Panc1 (cell line): ENCODE measurements around the gene FEZF2. TPM values are rescaled to one million over a fixed set of nuclear protein-coding genes. Genes with fewer than 3 reads are reported as not detected.

Source experiments
- ATAC-seq: fragments of 200-7000 bp; cut with Tn5 transposase; 2 replicates; pipeline ENCODE4 v1.9.1; 2020; ENCODE audit warnings: mild to moderate bottlenecking, moderate library complexity
- BruUV-seq: library from RNA; stranded (reverse); fragments of 400-500 nt; replicated peaks from 2 replicates; lab custom pipeline; 2021; lab: Mats Ljungman, UMichigan
- CTCF ChIA-PET: fragments of 300-600 bp; sonication (Branson Sonifier 250); formaldehyde crosslinking; loops from one replicate; lab custom pipeline; 2022; ENCODE audit warnings: antibody characterized with exemption; lab: Charles Lee
- POLR2A ChIA-PET: fragments of 300-600 bp; sonication (Branson Sonifier 250); formaldehyde crosslinking; loops from one replicate; lab custom pipeline; 2022; ENCODE audit warnings: antibody characterized with exemption; lab: Charles Lee
- DNase-seq: peaks from one replicate; pipeline ENCODE4 v3.0.0-alpha.2; 2010; ENCODE audit warnings: low read depth, low spot score
- H3K27ac ChIP-seq: 2 replicates; pipeline ENCODE4 v1.5.1; 2011; ENCODE audit warnings: mild to moderate bottlenecking, low read length, inconsistent platforms
- H3K27me3 ChIP-seq: fragments of 200-500 bp; sonication (Bioruptor generic); 2 replicates; pipeline ENCODE4 v1.6.0; 2014; ENCODE audit warnings: low read length, inconsistent platforms; ENCODE audit not compliant: control insufficient read depth, insufficient read depth
- H3K36me3 ChIP-seq: fragments of 200-500 bp; sonication (Bioruptor generic); 2 replicates; pipeline ENCODE4 v1.5.1; 2014; ENCODE audit warnings: inconsistent platforms, mild to moderate bottlenecking, low read length, moderate library complexity; ENCODE audit not compliant: control insufficient read depth, insufficient read depth
- H3K4me1 ChIP-seq: 2 replicates; pipeline ENCODE4 v1.5.1; 2011; ENCODE audit warnings: inconsistent platforms, mild to moderate bottlenecking, low read length, moderate library complexity; ENCODE audit not compliant: control insufficient read depth, insufficient read depth
- H3K4me3 ChIP-seq, 2 experiments: 2 replicates each; pipeline ENCODE4 v1.5.1; 2011 to 2012; ENCODE audit warnings: low read depth in 2 of 2, low read length in 2 of 2, mild to moderate bottlenecking in 2 of 2, inconsistent platforms in 1 of 2, moderate library complexity in 1 of 2
- H3K9me3 ChIP-seq: fragments of 200-500 bp; sonication (Bioruptor generic); 2 replicates; pipeline ENCODE4 v1.5.1; 2014; ENCODE audit warnings: low read depth, mild to moderate bottlenecking, inconsistent platforms, low read length, moderate library complexity; ENCODE audit not compliant: control insufficient read depth, insufficient read depth
- CTCF ChIP-seq: fragments of 450-650 bp; IDR thresholded peaks from 2 replicates; pipeline ENCODE4 v1.5.1; 2017; ENCODE audit warnings: mild to moderate bottlenecking
- POLR2AphosphoS5 ChIP-seq: IDR thresholded peaks from 2 replicates; pipeline ENCODE4 v1.6.1; 2012; ENCODE audit warnings: mild to moderate bottlenecking, low read depth, low read length, moderate library complexity
- REST ChIP-seq, 2 experiments: IDR thresholded peaks; 2 replicates each; pipeline ENCODE4 v1.6.1; 2011 to 2012; ENCODE audit warnings: low read depth in 2 of 2, control low read depth in 1 of 2, low read length in 1 of 2, mild to moderate bottlenecking in 1 of 2, moderate library complexity in 1 of 2; ENCODE audit not compliant: insufficient read depth in 1 of 2
- SIN3A ChIP-seq: IDR thresholded peaks from 2 replicates; pipeline ENCODE4 v1.6.1; 2012; ENCODE audit warnings: low read depth, mild to moderate bottlenecking, low read length, moderate library complexity, borderline replicate concordance; ENCODE audit not compliant: insufficient read depth
- TCF7L2 ChIP-seq: IDR thresholded peaks from 2 replicates; pipeline ENCODE4 v1.6.1; 2011; ENCODE audit warnings: mild to moderate bottlenecking, low read depth, low read length, inconsistent platforms
- in situ Hi-C: cut with HindIII; loops from 2 replicates; pipeline ENCODE4 v1.10.0; 2016; ENCODE audit warnings: low sequenced_read_pairs, low pct_unique_long_range_greater_than_20kb
- intact Hi-C: fragments of 100-400 bp; cut with micrococcal nuclease; formaldehyde crosslinking; loops from one replicate; pipeline ENCODE4 v1.10.0; 2022; ENCODE audit not compliant: unreplicated experiment
- total RNA-seq: library from RNA; stranded (reverse); gene quantifications from one replicate; pipeline ENCODE4 v1.2.1, GENCODE V29; 2021; ENCODE audit not compliant: unreplicated experiment

The FEZF2 gene
- total RNA-seq, 1 experiment from 2014 or later, result not detected

- H3K27ac ChIP-seq, result no peak overlapping the region
- H3K9me3 ChIP-seq, result no peaks in the 10 kb centered on the region
- peaks cover 7% of the 10 kb centered on the region for H3K36me3 ChIP-seq
- no peak overlapping the region for H3K4me3 ChIP-seq
- DNase-seq, result no peak
- no TSS peak for BruUV-seq
- intact Hi-C loops (no loop called here), in situ Hi-C loops (no loop called here)
- no peaks in the 10 kb centered on the region for H3K4me1 ChIP-seq
- CTCF ChIA-PET, result no interaction called here
- no peak for TF ChIP-seq CTCF
- TF ChIP-seq POLR2AphosphoS5, result no peak
- TF ChIP-seq TCF7L2, result no peak
- TF ChIP-seq SIN3A, result no peak
- no peak for TF ChIP-seq REST (IDR thresholded peaks at IDR 0.05; ENCODE audit: insufficient read depth in 1 of 2, low read depth in 2 of 2, low read length in 1 of 2)
- ATAC-seq, result no peak
- no peaks in the 10 kb centered on the region for H3K27me3 ChIP-seq
- POLR2A ChIA-PET, result interaction anchor here (0.6 kb wide), 1 partner anchor 62 kb away, joined by 4 read pairs; no protein-coding TSS in a partner anchor
Observed at GRCh38 chr3:62323241-62323640, 50.1 kb downstream of the FEZF2 start.
